MCF 10A (cell line): ENCODE data around the gene TNFAIP8. TPM values are rescaled to one million over a fixed set of nuclear protein-coding genes. Genes with fewer than 3 reads are reported as not detected.

ENCODE experiments used
- BruUV-seq: library from RNA; stranded (reverse); fragments of 400-500 nt; replicated peaks from 2 replicates; lab custom pipeline; 2021; lab: Mats Ljungman, UMichigan
- CTCF ChIA-PET: fragments of 300-600 bp; sonication (Branson Sonifier 250); formaldehyde crosslinking; extraction: SDS; loops from one replicate; lab custom pipeline; 2021; ENCODE audit warnings: antibody characterized with exemption, inconsistent platforms; lab: Yijun Ruan, JAX
- POLR2A ChIA-PET: fragments of 300-600, 350-650 bp; sonication (Branson Sonifier 250); formaldehyde crosslinking; extraction: SDS; loops from one replicate; lab custom pipeline; 2020; ENCODE audit warnings: antibody characterized with exemption, inconsistent platforms; lab: Yijun Ruan, JAX
- DNase-seq: peaks from one replicate; pipeline ENCODE4 v3.0.0-alpha.2; 2018; ENCODE audit not compliant: unreplicated experiment
- H3K27ac Mint-ChIP-seq: one replicate; pipeline ENCODE4 v1.8.0; 2022; ENCODE audit warnings: mild to moderate bottlenecking, low read depth, mixed read lengths; ENCODE audit not compliant: unreplicated experiment
- H3K27me3 Mint-ChIP-seq: one replicate; pipeline ENCODE4 v1.8.0; 2022; ENCODE audit warnings: mixed read lengths; ENCODE audit not compliant: insufficient read depth, unreplicated experiment
- H3K36me3 Mint-ChIP-seq: one replicate; pipeline ENCODE4 v1.8.0; 2022; ENCODE audit warnings: mild to moderate bottlenecking, moderate library complexity, mixed read lengths; ENCODE audit not compliant: insufficient read depth, unreplicated experiment
- H3K4me1 Mint-ChIP-seq: one replicate; pipeline ENCODE4 v1.8.0; 2022; ENCODE audit warnings: mixed read lengths; ENCODE audit not compliant: insufficient read depth, unreplicated experiment
- H3K4me3 Mint-ChIP-seq: one replicate; pipeline ENCODE4 v1.8.0; 2022; ENCODE audit warnings: mild to moderate bottlenecking, moderate library complexity, mixed read lengths; ENCODE audit not compliant: unreplicated experiment
- H3K9me3 Mint-ChIP-seq: one replicate; pipeline ENCODE4 v1.8.0; 2022; ENCODE audit warnings: mixed read lengths; ENCODE audit not compliant: unreplicated experiment
- intact Hi-C: fragments of 100-400 bp; cut with micrococcal nuclease; formaldehyde crosslinking; loops from 2 replicates; pipeline ENCODE4 v1.14.1; 2022
- total RNA-seq: library from RNA; stranded (reverse); gene quantifications from 2 replicates; pipeline ENCODE4 v1.2.3, GENCODE V29; 2022
- TF ChIP-seq, protein P1 (sequence below): fragments of 200-600 bp; IDR thresholded peaks from one replicate; pipeline ENCODE4 v1.8.0; 2022; ENCODE audit warnings: antibody characterized with exemption, mild to moderate bottlenecking; ENCODE audit not compliant: unreplicated experiment

Gene TNFAIP8
- total RNA-seq, 1 experiment from 2014 or later: 16.2 TPM

DNA sequence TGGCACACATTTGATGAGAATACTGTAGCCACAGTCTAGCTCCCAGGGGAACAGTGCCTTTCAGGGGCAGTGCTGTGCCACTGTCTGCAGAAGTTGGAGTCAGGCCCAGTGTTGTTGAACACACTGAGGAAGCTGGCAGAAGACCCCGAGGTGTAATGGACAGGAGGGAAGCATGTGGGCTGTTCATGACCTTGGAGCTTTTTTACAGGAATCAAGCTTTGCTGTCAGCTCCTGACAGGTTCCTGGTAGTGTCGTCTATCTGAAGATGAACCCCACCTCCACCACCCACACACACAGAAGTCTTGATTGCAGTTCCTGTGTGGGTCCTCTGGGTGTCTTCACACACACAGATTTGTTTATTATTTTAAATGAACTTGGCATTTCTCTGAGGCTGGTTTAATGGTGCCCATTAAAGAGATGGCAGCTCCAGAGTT is 40.3 kb upstream of the TNFAIP8 start:
- Mint-ChIP-seq H3K27ac (no peak overlapping the region), H3K4me3 (no peak overlapping the region), H3K36me3 (peaks cover 6% of the 10 kb centered on the region), H3K4me1 (no peaks in the 10 kb centered on the region), H3K27me3 (no peaks in the 10 kb centered on the region), H3K9me3 (no peaks in the 10 kb centered on the region)
- ChIA-PET POLR2A (interaction anchor here (0.6 to 2.2 kb wide), 15 partner anchors 8 to 245 kb away, joined by 3 to 23 read pairs (median 5); partner anchors contain the start of genes DMXL1 and TNFAIP8), CTCF (interaction anchor here (0.7 to 3.1 kb wide), 36 partner anchors 8 to 327 kb away, joined by 3 to 93 read pairs (median 4); partner anchors contain the start of genes DTWD2 and TNFAIP8)
- TF ChIP-seq, protein P1, sequence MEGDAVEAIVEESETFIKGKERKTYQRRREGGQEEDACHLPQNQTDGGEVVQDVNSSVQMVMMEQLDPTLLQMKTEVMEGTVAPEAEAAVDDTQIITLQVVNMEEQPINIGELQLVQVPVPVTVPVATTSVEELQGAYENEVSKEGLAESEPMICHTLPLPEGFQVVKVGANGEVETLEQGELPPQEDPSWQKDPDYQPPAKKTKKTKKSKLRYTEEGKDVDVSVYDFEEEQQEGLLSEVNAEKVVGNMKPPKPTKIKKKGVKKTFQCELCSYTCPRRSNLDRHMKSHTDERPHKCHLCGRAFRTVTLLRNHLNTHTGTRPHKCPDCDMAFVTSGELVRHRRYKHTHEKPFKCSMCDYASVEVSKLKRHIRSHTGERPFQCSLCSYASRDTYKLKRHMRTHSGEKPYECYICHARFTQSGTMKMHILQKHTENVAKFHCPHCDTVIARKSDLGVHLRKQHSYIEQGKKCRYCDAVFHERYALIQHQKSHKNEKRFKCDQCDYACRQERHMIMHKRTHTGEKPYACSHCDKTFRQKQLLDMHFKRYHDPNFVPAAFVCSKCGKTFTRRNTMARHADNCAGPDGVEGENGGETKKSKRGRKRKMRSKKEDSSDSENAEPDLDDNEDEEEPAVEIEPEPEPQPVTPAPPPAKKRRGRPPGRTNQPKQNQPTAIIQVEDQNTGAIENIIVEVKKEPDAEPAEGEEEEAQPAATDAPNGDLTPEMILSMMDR: peak; percentile 39
- no TSS peak for BruUV-seq
- intact Hi-C loops: loop anchor here (1.0 kb wide), 2 partner anchors 19 to 97 kb away; no protein-coding TSS in a partner anchor
- peak; percentile 82 for DNase-seq

DNA sequence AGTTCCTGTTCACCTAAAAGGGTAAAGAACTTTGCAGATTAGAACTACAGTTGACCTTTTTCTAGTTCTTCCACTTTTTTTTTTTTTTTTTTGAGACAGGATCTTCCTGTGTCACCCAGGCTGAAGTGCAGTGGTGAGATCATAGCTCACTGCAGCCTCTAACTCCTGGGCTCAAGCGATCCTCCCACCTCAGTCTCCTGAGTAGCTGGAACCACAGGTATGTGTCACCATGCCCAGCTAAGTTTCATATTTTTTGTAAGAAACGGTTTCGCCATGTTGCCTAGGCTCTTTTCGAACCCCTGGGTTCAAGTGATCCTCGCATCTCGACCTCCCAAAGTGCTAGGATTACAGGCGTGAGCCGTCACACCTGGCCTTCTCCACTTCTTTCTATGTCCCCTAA is 39.7 kb upstream of the TNFAIP8 start:
- no peak overlapping the region for H3K4me3 Mint-ChIP-seq
- POLR2A ChIA-PET: interaction anchor here (1.0 to 2.2 kb wide), 12 partner anchors 8 to 245 kb away, joined by 3 to 23 read pairs (median 6); partner anchors contain the start of genes DMXL1 and TNFAIP8
- DNase-seq: no peak
- no peaks in the 10 kb centered on the region for H3K4me1 Mint-ChIP-seq
- intact Hi-C loops: no loop called here
- TF ChIP-seq, protein P1: no peak
- BruUV-seq: no TSS peak
- no peaks in the 10 kb centered on the region for H3K9me3 Mint-ChIP-seq
- CTCF ChIA-PET: interaction anchor here (0.6 to 3.1 kb wide), 31 partner anchors 8 to 350 kb away, joined by 3 to 93 read pairs (median 5); partner anchors contain the start of genes DTWD2 and TNFAIP8
- no peak overlapping the region for H3K27ac Mint-ChIP-seq
- H3K27me3 Mint-ChIP-seq: no peaks in the 10 kb centered on the region
- H3K36me3 Mint-ChIP-seq: peaks cover 6% of the 10 kb centered on the region

DNA sequence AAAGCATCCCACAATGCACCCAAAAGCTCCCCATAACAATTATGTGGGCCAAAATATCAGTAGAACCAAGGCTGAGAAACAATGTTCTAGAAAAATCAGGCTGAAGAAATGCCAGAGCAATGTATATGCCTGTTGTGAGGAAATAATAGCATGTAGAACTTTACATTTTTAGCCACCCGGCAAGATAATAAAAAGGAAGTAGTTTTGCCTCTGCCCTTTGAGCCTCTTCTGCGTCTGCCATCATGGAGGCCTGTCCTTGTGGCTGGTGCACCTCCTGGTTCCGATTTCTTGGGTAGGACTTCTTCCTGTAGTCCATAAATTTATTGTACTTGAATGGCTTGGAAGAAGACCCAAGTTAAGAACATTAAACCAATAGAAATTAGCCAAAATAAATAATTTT is 38.9 kb upstream of the TNFAIP8 start:
- no TSS peak for BruUV-seq
- Mint-ChIP-seq H3K4me3 (no peak overlapping the region), H3K27me3 (no peaks in the 10 kb centered on the region)

More for the DNA sequence above, 38.9 kb upstream of the TNFAIP8 start:
- Mint-ChIP-seq H3K9me3 (no peaks in the 10 kb centered on the region), H3K27ac (no peak overlapping the region), H3K36me3 (peaks cover 6% of the 10 kb centered on the region), H3K4me1 (peaks cover 4% of the 10 kb centered on the region)
- DNase-seq: no peak
- TF ChIP-seq, protein P1: no peak
- intact Hi-C loops: no loop called here
- ChIA-PET CTCF (interaction anchor here (1.2 to 3.1 kb wide), 5 partner anchors 12 to 101 kb away, joined by 3 to 93 read pairs (median 32); no protein-coding TSS in a partner anchor), POLR2A (interaction anchor here (1.0 to 2.2 kb wide), 3 partner anchors 13 to 47 kb away, joined by 3 to 9 read pairs (median 5); partner anchors contain the start of gene TNFAIP8)
